Right atrium auricular region (tissue), 2 donors: ENCODE results near the gene DCDC2. TPM values are rescaled to one million over a fixed set of nuclear protein-coding genes. Genes with fewer than 3 reads are reported as not detected.
"Not testable (repeated sequence)": the region's sequence is repeated elsewhere in the genome, so short reads cannot be mapped to it uniquely, and the experiment has no call there.

Experiments used
- DNase-seq: peaks from one replicate; pipeline ENCODE4 v3.0.0-alpha.2; 2019; ENCODE audit warnings: low spot score
- H3K27ac ChIP-seq, 2 donors: fragments of 200-600 bp; sonication (generic); 1 replicate in 1 of 2; 2 replicates in 1 of 2; pipeline ENCODE4 v1.5.1; 2016 to 2019
- H3K27me3 ChIP-seq, 2 donors: fragments of 200-600 bp; sonication (generic); one replicate each; pipeline versions ENCODE4 v1.5.1 to v1.6.0; 2017 to 2019
- H3K36me3 ChIP-seq: fragments of 200-600 bp; sonication (generic); one replicate; pipeline ENCODE4 v1.5.1; 2016
- H3K4me1 ChIP-seq, 2 donors: fragments of 200-600 bp; sonication (generic); one replicate each; pipeline versions ENCODE4 v1.5.1 to v1.6.0; 2017 to 2019
- H3K4me3 ChIP-seq, 2 donors: fragments of 200-600 bp; sonication (generic); 1 replicate in 1 of 2; 2 replicates in 1 of 2; pipeline ENCODE4 v1.5.1; 2017 to 2019; ENCODE audit warnings: mild to moderate bottlenecking in 1 of 2, moderate library complexity in 1 of 2
- H3K9me3 ChIP-seq, 2 donors: fragments of 200-600 bp; sonication (generic); one replicate each; pipeline ENCODE4 v1.5.1; 2019
- CTCF ChIP-seq, 2 donors: fragments of 200-600 bp; sonication (generic); IDR thresholded peaks; one replicate each; pipeline ENCODE4 v1.5.1; 2019; ENCODE audit warnings: antibody characterized with exemption in 2 of 2
- total RNA-seq, 2 donors: library from RNA; depleted of rRNA; stranded (reverse); fragments of >200 nt; gene quantifications; one replicate each; pipeline ENCODE4 v1.1.0, GENCODE V29; 2016

The DCDC2 gene
- total RNA-seq, 2 donors from 2014 or later: not detected

- H3K9me3 ChIP-seq: no peaks in the 10 kb centered on the region
- H3K36me3 ChIP-seq: no peaks in the 10 kb centered on the region
- no peak for DNase-seq
- no peak for TF ChIP-seq CTCF (IDR thresholded peaks at IDR 0.05)
- H3K4me1 ChIP-seq: no peaks in the 10 kb centered on the region
- H3K4me3 ChIP-seq: no peak overlapping the region
- H3K27ac ChIP-seq: no peak overlapping the region
- H3K27me3 ChIP-seq: no peaks in the 10 kb centered on the region
These were observed 85.7 kb downstream of the DCDC2 start for GRCh38 chr6:24272148-24272547.

- DNase-seq: no peak
- no peaks in the 10 kb centered on the region for H3K4me1 ChIP-seq
- TF ChIP-seq CTCF (IDR thresholded peaks at IDR 0.05): no peak
- no peaks in the 10 kb centered on the region for H3K9me3 ChIP-seq
- H3K27me3 ChIP-seq: no peaks in the 10 kb centered on the region
- H3K4me3 ChIP-seq: no peak overlapping the region
- no peaks in the 10 kb centered on the region for H3K36me3 ChIP-seq
- H3K27ac ChIP-seq: no peak overlapping the region
These were observed 87.8 kb downstream of the DCDC2 start for GRCh38 chr6:24270011-24270410.

GRCh38 chr6:24258214-24258613, 99.6 kb downstream of the DCDC2 start:
- H3K9me3 ChIP-seq: peaks cover 0 to 18% of the 10 kb centered on the region in 2 donors
- not testable (repeated sequence) for H3K27me3 ChIP-seq, DNase-seq, H3K27ac ChIP-seq, H3K4me1 ChIP-seq, H3K4me3 ChIP-seq, H3K36me3 ChIP-seq

- no peaks in the 10 kb centered on the region for H3K27me3 ChIP-seq
- H3K4me3 ChIP-seq: no peak overlapping the region
- no peak overlapping the region for H3K27ac ChIP-seq
- H3K4me1 ChIP-seq: no peaks in the 10 kb centered on the region
- peaks cover 0 to 19% of the 10 kb centered on the region in 2 donors for H3K9me3 ChIP-seq
- no peaks in the 10 kb centered on the region for H3K36me3 ChIP-seq
- TF ChIP-seq CTCF (IDR thresholded peaks at IDR 0.05): no peak
- DNase-seq: no peak
These were observed 100.6 kb downstream of the DCDC2 start for GRCh38 chr6:24257282-24257681.

GRCh38 chr6:24255676-24256075, 102.2 kb downstream of the DCDC2 start:
- no peak overlapping the region for H3K4me3 ChIP-seq
- no peak overlapping the region for H3K27ac ChIP-seq
- peaks cover 0 to 19% of the 10 kb centered on the region in 2 donors for H3K9me3 ChIP-seq
- DNase-seq: no peak
- TF ChIP-seq CTCF (IDR thresholded peaks at IDR 0.05): no peak
- no peaks in the 10 kb centered on the region for H3K36me3 ChIP-seq
- no peaks in the 10 kb centered on the region for H3K4me1 ChIP-seq
- no peaks in the 10 kb centered on the region for H3K27me3 ChIP-seq

GRCh38 chr6:24253360-24253759, 104.5 kb downstream of the DCDC2 start:
- H3K9me3 ChIP-seq: peaks cover 0 to 19% of the 10 kb centered on the region in 2 donors
- no peaks in the 10 kb centered on the region for H3K27me3 ChIP-seq
- H3K4me3 ChIP-seq: no peak overlapping the region
- H3K36me3 ChIP-seq: no peaks in the 10 kb centered on the region
- DNase-seq: no peak
- H3K27ac ChIP-seq: no peak overlapping the region
- TF ChIP-seq CTCF (IDR thresholded peaks at IDR 0.05): no peak
- H3K4me1 ChIP-seq: no peaks in the 10 kb centered on the region
